GM23338 (cell line): ENCODE data around the gene MAPK11. TPM values are rescaled to one million over a fixed set of nuclear protein-coding genes. Genes with fewer than 3 reads are reported as not detected.

Experiments used
- ATAC-seq: fragments of 200-7000 bp; cut with Tn5 transposase; 3 replicates; pipeline ENCODE4 v1.9.1; 2020
- DNase-seq: peaks from one replicate; pipeline ENCODE4 v3.0.0-alpha.2; 2015; ENCODE audit warnings: low spot score
- H2AFZ ChIP-seq: fragments of 200-600 bp; sonication (generic); 2 replicates; pipeline ENCODE4 v1.8.0; 2016; ENCODE audit warnings: antibody characterized with exemption, mild to moderate bottlenecking, moderate library complexity
- H3F3A ChIP-seq: fragments of 200-600 bp; sonication (generic); replicated peaks from 2 replicates; pipeline ENCODE4 v1.8.0; 2017; ENCODE audit warnings: antibody characterized with exemption, mixed run types, low read depth
- H3K27ac ChIP-seq: fragments of 200-600 bp; sonication (generic); 2 replicates; pipeline ENCODE4 v1.6.1; 2016; ENCODE audit warnings: low read depth
- H3K27me3 ChIP-seq: fragments of 200-600 bp; sonication (generic); 2 replicates; pipeline ENCODE4 v1.8.0; 2016; ENCODE audit warnings: mild to moderate bottlenecking, mixed run types, moderate library complexity; ENCODE audit not compliant: insufficient read depth
- H3K36me3 ChIP-seq: fragments of 200-600 bp; sonication (generic); 2 replicates; pipeline ENCODE4 v1.8.0; 2016; ENCODE audit warnings: mild to moderate bottlenecking; ENCODE audit not compliant: insufficient read depth
- H3K4me1 ChIP-seq: fragments of 200-600 bp; sonication (generic); 2 replicates; pipeline ENCODE4 v1.8.0; 2016; ENCODE audit warnings: mild to moderate bottlenecking, moderate library complexity; ENCODE audit not compliant: insufficient read depth
- H3K4me2 ChIP-seq: fragments of 200-600 bp; sonication (generic); 2 replicates; pipeline ENCODE4 v1.7.1; 2017; ENCODE audit warnings: mixed run types
- H3K4me3 ChIP-seq: fragments of 200-600 bp; sonication (generic); 2 replicates; pipeline ENCODE4 v1.6.1; 2016; ENCODE audit warnings: mixed run types
- H3K79me2 ChIP-seq: fragments of 200-600 bp; sonication (generic); replicated peaks from 2 replicates; pipeline ENCODE4 v1.8.0; 2017; ENCODE audit warnings: mild to moderate bottlenecking; ENCODE audit not compliant: insufficient read depth
- H3K9me2 ChIP-seq: fragments of 200-600 bp; sonication (generic); 2 replicates; pipeline ENCODE4 v1.8.0; 2017; ENCODE audit not compliant: insufficient read depth
- H4K20me1 ChIP-seq: fragments of 200-600 bp; sonication (generic); replicated peaks from 2 replicates; pipeline ENCODE4 v1.8.0; 2017; ENCODE audit warnings: mild to moderate bottlenecking; ENCODE audit not compliant: insufficient read depth
- H3K27ac Mint-ChIP-seq: 2 replicates; pipeline ENCODE4 v1.8.0; 2020; ENCODE audit warnings: inconsistent platforms, mild to moderate bottlenecking, moderate library complexity, mixed read lengths
- H3K27me3 Mint-ChIP-seq: 3 replicates; pipeline ENCODE4 v1.8.0; 2022; ENCODE audit warnings: low read depth, mild to moderate bottlenecking, moderate library complexity, mixed read lengths, inconsistent platforms; ENCODE audit not compliant: insufficient read depth, poor library complexity
- H3K36me3 Mint-ChIP-seq: 3 replicates; pipeline ENCODE4 v1.8.0; 2021; ENCODE audit warnings: low read depth, mild to moderate bottlenecking, inconsistent platforms, moderate library complexity, mixed read lengths
- H3K4me1 Mint-ChIP-seq: 3 replicates; pipeline ENCODE4 v1.8.0; 2020; ENCODE audit warnings: mild to moderate bottlenecking, inconsistent platforms, mixed read lengths
- H3K4me3 Mint-ChIP-seq: 3 replicates; pipeline ENCODE4 v1.8.0; 2021; ENCODE audit warnings: moderate library complexity, mild to moderate bottlenecking, inconsistent platforms, mixed read lengths
- H3K9me3 Mint-ChIP-seq: 3 replicates; pipeline ENCODE4 v1.8.0; 2020; ENCODE audit warnings: moderate library complexity, mild to moderate bottlenecking, inconsistent platforms, mixed read lengths
- CREB1 ChIP-seq: fragments of 250-450 bp; sonication (Bioruptor Pico); IDR thresholded peaks from 2 replicates; pipeline ENCODE4 v1.5.0; 2020; ENCODE audit warnings: low read depth, mild to moderate bottlenecking, moderate library complexity
- EZH2 ChIP-seq: fragments of 200-600 bp; sonication (generic); IDR thresholded peaks from one replicate; pipeline ENCODE4 v1.8.0; 2017; ENCODE audit warnings: antibody characterized with exemption, mild to moderate bottlenecking, low read depth; ENCODE audit not compliant: unreplicated experiment
- EZH2phosphoT487 ChIP-seq: fragments of 200-600 bp; sonication (generic); IDR thresholded peaks from one replicate; pipeline ENCODE4 v1.8.1; 2018; ENCODE audit warnings: antibody characterized with exemption; ENCODE audit not compliant: unreplicated experiment
- JUNB ChIP-seq: IDR thresholded peaks from one replicate; pipeline ENCODE4 v1.6.1; 2016; ENCODE audit warnings: antibody characterized with exemption; ENCODE audit not compliant: unreplicated experiment
- NANOG ChIP-seq: IDR thresholded peaks from 2 replicates; pipeline ENCODE4 v1.6.1; 2016; ENCODE audit warnings: antibody characterized with exemption, borderline replicate concordance
- POLR2AphosphoS5 ChIP-seq: IDR thresholded peaks from 2 replicates; pipeline ENCODE4 v1.6.1; 2016; ENCODE audit warnings: antibody characterized with exemption, low read depth
- STAT1 ChIP-seq: IDR thresholded peaks from one replicate; pipeline ENCODE4 v1.6.1; 2016; ENCODE audit warnings: antibody characterized with exemption; ENCODE audit not compliant: unreplicated experiment
- ZNF114 ChIP-seq: fragments of 250-450 bp; sonication (Bioruptor Pico); IDR thresholded peaks from 2 replicates; pipeline ENCODE4 v1.5.0; 2020; ENCODE audit warnings: mild to moderate bottlenecking, moderate library complexity
- ZNF331 ChIP-seq: fragments of 250-450 bp; sonication (Bioruptor Pico); IDR thresholded peaks from 2 replicates; pipeline ENCODE4 v1.5.0; 2020; ENCODE audit warnings: low read depth, mild to moderate bottlenecking, moderate library complexity
- polyA plus RNA-seq: library from polyadenylated mRNA; unstranded; fragments of >200 nt; fragmentation: Nextera tagmentation; extraction: Ambion mirVana; gene quantifications from 2 replicates; pipeline ENCODE4 v1.2.1, GENCODE V29; 2016
- total RNA-seq: library from RNA; depleted of rRNA; stranded (reverse); fragments of >200 nt; shearing (Covaris generic); gene quantifications from 2 replicates; pipeline ENCODE4 v1.2.3, GENCODE V29; 2014
- TF ChIP-seq, protein P1 (sequence below): IDR thresholded peaks from 2 replicates; pipeline ENCODE4 v1.6.1; 2016; ENCODE audit warnings: antibody characterized with exemption
- TF ChIP-seq, protein P2 (sequence below): fragments of 250-450 bp; sonication (Bioruptor Pico); IDR thresholded peaks from 2 replicates; pipeline ENCODE4 v1.5.0; 2020; ENCODE audit warnings: mild to moderate bottlenecking, moderate library complexity
- TF ChIP-seq, protein P3 (sequence below), 2 experiments: fragments of 200-600 bp in 1 of 2; sonication (generic) in 1 of 2; conservative IDR thresholded peaks; 2 replicates each; pipeline versions ENCODE4 v1.5.1 to v1.6.1; 2016 to 2017; ENCODE audit warnings: antibody characterized with exemption in 2 of 2, low read depth in 2 of 2, mild to moderate bottlenecking in 2 of 2, moderate library complexity in 1 of 2
- TF ChIP-seq, protein P4 (sequence below): IDR thresholded peaks from one replicate; pipeline ENCODE4 v1.6.1; 2018; ENCODE audit warnings: antibody characterized with exemption; ENCODE audit not compliant: unreplicated experiment

The MAPK11 gene
- total and polyA plus RNA-seq, 2 experiments from 2014 or later, result 0.34 to 1.9 TPM

DNA sequence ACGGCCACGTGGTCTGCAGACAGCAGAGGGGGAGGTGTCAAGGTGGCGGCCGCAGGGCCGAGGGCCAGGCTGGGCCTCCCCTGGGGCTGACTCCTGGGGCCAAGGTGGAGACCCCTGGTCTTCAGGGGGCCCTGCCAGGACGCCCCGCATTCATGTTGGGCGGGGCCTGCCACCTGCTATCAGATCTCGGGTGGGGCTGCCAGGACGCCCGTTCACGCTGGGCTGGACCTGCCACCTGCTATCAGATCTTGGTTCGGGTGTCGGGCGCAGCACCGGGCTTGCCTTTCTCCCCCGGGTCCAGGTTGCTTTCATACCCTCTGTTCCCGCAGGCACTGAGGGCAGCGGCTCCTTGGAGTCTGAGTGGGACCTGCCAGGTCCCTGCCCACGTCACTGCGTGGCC lies 16.1 kb upstream of the MAPK11 start:
- H3K4me3 Mint-ChIP-seq, result no peak overlapping the region
- no peak overlapping the region for H3K4me3 ChIP-seq
- no peaks in the 10 kb centered on the region for H3K4me1 ChIP-seq
- H3K4me1 Mint-ChIP-seq, result no peaks in the 10 kb centered on the region
- no peak overlapping the region for H2AFZ ChIP-seq
- H3K27ac Mint-ChIP-seq, result no peak overlapping the region
- H3K9me3 Mint-ChIP-seq, result no peaks in the 10 kb centered on the region
- no peak overlapping the region for H3K4me2 ChIP-seq
- TF ChIP-seq NANOG (no peak), JUNB (no peak), POLR2AphosphoS5 (no peak), EZH2 (no peak), ZNF331 (no peak), CREB1 (CRISPR knock-in tag) (no peak), ZNF114 (CRISPR knock-in tag) (no peak), STAT1 (no peak), EZH2phosphoT487 (no peak)
- TF ChIP-seq, protein P1, sequence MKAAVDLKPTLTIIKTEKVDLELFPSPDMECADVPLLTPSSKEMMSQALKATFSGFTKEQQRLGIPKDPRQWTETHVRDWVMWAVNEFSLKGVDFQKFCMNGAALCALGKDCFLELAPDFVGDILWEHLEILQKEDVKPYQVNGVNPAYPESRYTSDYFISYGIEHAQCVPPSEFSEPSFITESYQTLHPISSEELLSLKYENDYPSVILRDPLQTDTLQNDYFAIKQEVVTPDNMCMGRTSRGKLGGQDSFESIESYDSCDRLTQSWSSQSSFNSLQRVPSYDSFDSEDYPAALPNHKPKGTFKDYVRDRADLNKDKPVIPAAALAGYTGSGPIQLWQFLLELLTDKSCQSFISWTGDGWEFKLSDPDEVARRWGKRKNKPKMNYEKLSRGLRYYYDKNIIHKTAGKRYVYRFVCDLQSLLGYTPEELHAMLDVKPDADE, result no peak
- TF ChIP-seq, protein P2, sequence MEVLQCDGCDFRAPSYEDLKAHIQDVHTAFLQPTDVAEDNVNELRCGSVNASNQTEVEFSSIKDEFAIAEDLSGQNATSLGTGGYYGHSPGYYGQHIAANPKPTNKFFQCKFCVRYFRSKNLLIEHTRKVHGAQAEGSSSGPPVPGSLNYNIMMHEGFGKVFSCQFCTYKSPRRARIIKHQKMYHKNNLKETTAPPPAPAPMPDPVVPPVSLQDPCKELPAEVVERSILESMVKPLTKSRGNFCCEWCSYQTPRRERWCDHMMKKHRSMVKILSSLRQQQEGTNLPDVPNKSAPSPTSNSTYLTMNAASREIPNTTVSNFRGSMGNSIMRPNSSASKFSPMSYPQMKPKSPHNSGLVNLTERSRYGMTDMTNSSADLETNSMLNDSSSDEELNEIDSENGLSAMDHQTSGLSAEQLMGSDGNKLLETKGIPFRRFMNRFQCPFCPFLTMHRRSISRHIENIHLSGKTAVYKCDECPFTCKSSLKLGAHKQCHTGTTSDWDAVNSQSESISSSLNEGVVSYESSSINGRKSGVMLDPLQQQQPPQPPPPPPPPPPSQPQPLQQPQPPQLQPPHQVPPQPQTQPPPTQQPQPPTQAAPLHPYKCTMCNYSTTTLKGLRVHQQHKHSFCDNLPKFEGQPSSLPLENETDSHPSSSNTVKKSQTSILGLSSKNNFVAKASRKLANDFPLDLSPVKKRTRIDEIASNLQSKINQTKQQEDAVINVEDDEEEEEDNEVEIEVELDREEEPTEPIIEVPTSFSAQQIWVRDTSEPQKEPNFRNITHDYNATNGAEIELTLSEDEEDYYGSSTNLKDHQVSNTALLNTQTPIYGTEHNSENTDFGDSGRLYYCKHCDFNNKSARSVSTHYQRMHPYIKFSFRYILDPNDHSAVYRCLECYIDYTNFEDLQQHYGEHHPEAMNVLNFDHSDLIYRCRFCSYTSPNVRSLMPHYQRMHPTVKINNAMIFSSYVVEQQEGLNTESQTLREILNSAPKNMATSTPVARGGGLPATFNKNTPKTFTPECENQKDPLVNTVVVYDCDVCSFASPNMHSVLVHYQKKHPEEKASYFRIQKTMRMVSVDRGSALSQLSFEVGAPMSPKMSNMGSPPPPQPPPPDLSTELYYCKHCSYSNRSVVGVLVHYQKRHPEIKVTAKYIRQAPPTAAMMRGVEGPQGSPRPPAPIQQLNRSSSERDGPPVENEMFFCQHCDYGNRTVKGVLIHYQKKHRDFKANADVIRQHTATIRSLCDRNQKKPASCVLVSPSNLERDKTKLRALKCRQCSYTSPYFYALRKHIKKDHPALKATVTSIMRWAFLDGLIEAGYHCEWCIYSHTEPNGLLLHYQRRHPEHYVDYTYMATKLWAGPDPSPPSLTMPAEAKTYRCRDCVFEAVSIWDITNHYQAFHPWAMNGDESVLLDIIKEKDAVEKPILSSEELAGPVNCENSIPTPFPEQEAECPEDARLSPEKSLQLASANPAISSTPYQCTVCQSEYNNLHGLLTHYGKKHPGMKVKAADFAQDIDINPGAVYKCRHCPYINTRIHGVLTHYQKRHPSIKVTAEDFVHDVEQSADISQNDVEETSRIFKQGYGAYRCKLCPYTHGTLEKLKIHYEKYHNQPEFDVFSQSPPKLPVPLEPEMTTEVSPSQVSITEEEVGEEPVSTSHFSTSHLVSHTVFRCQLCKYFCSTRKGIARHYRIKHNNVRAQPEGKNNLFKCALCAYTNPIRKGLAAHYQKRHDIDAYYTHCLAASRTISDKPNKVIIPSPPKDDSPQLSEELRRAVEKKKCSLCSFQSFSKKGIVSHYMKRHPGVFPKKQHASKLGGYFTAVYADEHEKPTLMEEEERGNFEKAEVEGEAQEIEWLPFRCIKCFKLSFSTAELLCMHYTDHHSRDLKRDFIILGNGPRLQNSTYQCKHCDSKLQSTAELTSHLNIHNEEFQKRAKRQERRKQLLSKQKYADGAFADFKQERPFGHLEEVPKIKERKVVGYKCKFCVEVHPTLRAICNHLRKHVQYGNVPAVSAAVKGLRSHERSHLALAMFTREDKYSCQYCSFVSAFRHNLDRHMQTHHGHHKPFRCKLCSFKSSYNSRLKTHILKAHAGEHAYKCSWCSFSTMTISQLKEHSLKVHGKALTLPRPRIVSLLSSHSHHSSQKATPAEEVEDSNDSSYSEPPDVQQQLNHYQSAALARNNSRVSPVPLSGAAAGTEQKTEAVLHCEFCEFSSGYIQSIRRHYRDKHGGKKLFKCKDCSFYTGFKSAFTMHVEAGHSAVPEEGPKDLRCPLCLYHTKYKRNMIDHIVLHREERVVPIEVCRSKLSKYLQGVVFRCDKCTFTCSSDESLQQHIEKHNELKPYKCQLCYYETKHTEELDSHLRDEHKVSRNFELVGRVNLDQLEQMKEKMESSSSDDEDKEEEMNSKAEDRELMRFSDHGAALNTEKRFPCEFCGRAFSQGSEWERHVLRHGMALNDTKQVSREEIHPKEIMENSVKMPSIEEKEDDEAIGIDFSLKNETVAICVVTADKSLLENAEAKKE (CRISPR knock-in tag), result no peak
- TF ChIP-seq, protein P3, sequence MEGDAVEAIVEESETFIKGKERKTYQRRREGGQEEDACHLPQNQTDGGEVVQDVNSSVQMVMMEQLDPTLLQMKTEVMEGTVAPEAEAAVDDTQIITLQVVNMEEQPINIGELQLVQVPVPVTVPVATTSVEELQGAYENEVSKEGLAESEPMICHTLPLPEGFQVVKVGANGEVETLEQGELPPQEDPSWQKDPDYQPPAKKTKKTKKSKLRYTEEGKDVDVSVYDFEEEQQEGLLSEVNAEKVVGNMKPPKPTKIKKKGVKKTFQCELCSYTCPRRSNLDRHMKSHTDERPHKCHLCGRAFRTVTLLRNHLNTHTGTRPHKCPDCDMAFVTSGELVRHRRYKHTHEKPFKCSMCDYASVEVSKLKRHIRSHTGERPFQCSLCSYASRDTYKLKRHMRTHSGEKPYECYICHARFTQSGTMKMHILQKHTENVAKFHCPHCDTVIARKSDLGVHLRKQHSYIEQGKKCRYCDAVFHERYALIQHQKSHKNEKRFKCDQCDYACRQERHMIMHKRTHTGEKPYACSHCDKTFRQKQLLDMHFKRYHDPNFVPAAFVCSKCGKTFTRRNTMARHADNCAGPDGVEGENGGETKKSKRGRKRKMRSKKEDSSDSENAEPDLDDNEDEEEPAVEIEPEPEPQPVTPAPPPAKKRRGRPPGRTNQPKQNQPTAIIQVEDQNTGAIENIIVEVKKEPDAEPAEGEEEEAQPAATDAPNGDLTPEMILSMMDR (conservative IDR thresholded peaks at IDR 0.05; ENCODE audit: low read depth in 2 of 2), result no peak
- TF ChIP-seq, protein P4, sequence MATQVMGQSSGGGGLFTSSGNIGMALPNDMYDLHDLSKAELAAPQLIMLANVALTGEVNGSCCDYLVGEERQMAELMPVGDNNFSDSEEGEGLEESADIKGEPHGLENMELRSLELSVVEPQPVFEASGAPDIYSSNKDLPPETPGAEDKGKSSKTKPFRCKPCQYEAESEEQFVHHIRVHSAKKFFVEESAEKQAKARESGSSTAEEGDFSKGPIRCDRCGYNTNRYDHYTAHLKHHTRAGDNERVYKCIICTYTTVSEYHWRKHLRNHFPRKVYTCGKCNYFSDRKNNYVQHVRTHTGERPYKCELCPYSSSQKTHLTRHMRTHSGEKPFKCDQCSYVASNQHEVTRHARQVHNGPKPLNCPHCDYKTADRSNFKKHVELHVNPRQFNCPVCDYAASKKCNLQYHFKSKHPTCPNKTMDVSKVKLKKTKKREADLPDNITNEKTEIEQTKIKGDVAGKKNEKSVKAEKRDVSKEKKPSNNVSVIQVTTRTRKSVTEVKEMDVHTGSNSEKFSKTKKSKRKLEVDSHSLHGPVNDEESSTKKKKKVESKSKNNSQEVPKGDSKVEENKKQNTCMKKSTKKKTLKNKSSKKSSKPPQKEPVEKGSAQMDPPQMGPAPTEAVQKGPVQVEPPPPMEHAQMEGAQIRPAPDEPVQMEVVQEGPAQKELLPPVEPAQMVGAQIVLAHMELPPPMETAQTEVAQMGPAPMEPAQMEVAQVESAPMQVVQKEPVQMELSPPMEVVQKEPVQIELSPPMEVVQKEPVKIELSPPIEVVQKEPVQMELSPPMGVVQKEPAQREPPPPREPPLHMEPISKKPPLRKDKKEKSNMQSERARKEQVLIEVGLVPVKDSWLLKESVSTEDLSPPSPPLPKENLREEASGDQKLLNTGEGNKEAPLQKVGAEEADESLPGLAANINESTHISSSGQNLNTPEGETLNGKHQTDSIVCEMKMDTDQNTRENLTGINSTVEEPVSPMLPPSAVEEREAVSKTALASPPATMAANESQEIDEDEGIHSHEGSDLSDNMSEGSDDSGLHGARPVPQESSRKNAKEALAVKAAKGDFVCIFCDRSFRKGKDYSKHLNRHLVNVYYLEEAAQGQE, result no peak
- H3K27ac ChIP-seq, result no peak overlapping the region
- no peaks in the 10 kb centered on the region for H3K9me2 ChIP-seq
- no peaks in the 10 kb centered on the region for H4K20me1 ChIP-seq
- H3K36me3 ChIP-seq, result no peaks in the 10 kb centered on the region
- no peaks in the 10 kb centered on the region for H3K27me3 ChIP-seq
- no peak for ATAC-seq
- H3K79me2 ChIP-seq, result peaks cover under 1% of the 10 kb centered on the region; the same call in 1 of the 2 replicates
- H3K36me3 Mint-ChIP-seq, result peaks cover 21% of the 10 kb centered on the region
- peaks cover 5% of the 10 kb centered on the region for H3K27me3 Mint-ChIP-seq
- H3F3A ChIP-seq, result no peaks in the 10 kb centered on the region
- no peak for DNase-seq
